Stimulated activated CD4-positive, alpha-beta T cell treated with anti-CD3 and anti-CD28 coated beads, Interleukin-12 subunit alpha, Interleukin-12 subunit beta, amount 100 ng/mL, for 24 hours (primary cell): ENCODE results near the gene P3H1.
"Not testable (repeated sequence)": the region's sequence is repeated elsewhere in the genome, so short reads cannot be mapped to it uniquely, and the experiment has no call there.

ENCODE experiments used
- DNase-seq, 2 experiments: peaks; one replicate each; pipeline ENCODE4 v3.0.0-alpha.2; 2020; ENCODE audit warnings: low read depth in 2 of 2

P3H1 gene, protein sequence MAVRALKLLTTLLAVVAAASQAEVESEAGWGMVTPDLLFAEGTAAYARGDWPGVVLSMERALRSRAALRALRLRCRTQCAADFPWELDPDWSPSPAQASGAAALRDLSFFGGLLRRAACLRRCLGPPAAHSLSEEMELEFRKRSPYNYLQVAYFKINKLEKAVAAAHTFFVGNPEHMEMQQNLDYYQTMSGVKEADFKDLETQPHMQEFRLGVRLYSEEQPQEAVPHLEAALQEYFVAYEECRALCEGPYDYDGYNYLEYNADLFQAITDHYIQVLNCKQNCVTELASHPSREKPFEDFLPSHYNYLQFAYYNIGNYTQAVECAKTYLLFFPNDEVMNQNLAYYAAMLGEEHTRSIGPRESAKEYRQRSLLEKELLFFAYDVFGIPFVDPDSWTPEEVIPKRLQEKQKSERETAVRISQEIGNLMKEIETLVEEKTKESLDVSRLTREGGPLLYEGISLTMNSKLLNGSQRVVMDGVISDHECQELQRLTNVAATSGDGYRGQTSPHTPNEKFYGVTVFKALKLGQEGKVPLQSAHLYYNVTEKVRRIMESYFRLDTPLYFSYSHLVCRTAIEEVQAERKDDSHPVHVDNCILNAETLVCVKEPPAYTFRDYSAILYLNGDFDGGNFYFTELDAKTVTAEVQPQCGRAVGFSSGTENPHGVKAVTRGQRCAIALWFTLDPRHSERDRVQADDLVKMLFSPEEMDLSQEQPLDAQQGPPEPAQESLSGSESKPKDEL

DNA sequence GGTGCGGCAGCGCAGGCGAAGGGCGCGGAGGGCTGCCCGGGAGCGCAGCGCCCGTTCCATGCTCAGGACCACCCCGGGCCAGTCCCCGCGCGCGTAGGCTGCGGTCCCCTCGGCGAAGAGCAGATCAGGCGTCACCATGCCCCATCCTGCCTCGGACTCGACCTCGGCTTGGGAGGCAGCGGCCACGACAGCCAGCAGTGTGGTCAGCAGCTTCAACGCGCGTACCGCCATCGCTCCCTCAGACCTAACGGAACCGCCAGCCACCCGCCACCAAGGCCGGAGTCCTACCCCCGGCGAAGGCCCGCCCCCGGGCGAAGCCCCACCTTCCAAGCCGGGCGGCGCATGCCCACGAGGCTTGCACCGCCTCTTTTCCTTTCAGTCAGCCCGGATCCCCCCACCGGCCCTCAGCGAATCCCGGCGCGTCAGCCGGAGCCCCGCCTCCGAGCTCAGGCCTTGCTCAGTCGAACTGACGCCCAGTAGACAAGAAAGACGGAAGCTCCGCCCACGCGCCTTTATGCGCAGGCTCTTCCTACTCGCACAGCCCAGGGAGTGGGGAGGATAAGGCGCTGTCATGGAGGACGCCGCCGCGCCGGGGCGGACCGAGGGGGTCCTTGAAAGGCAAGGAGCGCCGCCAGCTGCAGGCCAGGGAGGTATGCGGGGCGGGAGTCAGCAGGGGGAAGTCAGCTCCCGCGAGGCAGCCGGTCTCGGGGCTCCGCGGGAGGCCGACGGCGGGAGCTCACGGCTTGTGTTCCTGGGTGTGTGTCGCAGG lies at the start of gene P3H1, which contains the start of gene C1orf50:
Gene P3H1, minus strand, starts transcription at position 288 of the 769 bp plus-strand sequence. Its CDS starts 57 bp downstream, at position 231.
Gene C1orf50, plus strand, starts transcription at position 509 of the 769 bp plus-strand sequence. Its CDS starts 63 bp downstream, at position 572.
- peak; percentile 99 for DNase-seq

DNA sequence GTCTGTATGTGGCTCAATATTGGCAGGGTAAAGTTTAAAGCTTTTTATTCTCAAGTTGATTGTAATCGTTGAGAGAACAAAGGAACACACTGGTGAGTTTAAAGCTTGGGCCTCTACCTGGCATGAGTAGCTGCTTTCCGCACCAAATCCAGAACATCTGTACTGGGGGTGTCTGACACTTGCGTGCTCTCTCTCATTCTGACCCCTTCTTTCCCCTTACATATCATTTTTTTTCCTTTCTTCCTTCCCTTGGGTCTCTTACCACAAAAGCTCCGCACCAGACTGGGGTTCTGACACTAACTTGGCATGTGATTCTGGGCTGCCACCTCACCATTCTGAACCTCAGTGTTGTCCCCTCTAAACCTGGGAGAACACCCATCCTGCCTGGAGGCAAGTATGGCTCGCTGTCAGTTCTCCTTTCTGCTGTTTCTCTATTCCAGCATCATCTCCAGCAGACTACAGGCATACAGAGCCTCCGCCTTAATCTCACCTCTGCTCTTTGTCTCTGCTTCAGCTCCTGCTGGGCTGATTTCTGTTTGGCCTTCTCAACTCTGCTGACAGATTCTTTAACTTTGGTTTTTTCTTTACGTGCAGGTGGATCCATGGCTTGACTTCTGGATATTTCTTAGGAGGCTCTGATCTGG lies 49.2 kb upstream of the P3H1 start:
- no peak for DNase-seq

DNA sequence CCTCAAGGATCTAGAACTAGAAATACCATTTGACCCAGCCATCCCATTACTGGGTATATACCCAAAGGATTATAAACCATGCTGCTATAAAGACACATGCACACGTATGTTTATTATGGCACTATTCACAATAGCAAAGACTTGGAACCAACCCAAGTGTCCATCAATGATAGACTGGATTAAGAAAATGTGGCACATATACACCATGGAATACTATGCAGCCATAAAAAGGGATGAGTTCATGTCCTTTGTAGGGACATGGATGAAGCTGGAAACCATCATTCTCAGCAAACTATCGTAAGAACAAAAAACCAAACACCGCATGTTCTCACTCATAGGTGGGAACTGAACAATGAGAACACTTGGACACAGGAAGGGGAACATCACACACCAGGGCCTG lies 48.0 kb upstream of the P3H1 start:
- not testable (repeated sequence) for DNase-seq

DNA sequence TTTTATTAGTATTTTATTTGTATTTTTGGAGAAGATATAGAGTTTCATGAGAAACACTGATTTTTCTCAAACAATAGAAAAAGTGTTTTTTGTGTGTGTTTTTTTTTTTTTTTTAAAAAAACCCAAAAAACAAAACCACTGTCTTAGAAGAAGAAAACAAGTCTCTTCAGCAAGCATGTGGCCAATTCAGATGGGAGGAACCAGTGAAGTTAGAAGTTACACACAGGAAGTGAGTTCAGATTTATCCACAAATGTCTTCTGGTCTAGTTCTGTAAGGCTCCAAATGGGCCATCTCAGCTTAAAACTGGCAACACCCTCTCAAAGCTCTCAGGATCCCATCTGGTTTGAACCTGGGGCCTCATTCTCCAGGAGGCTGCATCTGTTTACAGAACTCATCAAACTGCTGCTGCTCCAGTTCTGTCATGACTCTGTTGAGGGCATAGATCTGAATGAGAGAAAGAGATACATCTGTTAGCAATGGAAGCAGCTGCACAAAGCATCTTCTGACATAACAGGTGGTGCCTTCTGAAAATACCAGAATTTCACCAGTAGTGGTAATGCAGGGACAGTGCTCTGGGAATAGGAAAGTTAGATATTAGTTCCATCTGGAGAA lies 40.3 kb upstream of the P3H1 start:
- DNase-seq: no peak

DNA sequence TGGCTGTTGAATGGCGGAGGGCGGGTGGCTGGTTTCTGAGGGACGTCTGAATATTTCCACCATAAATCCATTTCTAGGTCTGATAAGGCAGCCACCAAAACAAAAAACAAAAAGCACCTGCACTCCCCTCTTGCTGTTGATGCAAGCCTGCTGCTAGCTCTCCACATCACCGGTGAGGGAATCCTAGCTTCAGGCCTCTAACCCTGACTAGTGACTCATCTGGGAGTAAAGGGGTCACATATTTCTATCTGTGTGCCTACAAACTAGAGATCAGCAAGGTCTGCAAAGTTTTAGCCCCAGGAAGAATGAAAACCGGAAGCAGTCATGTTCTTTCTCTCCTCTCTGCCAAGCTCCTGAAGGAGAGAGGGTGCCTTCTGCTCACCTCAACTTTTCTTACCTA lies 39.8 kb upstream of the P3H1 start:
- no peak for DNase-seq

DNA sequence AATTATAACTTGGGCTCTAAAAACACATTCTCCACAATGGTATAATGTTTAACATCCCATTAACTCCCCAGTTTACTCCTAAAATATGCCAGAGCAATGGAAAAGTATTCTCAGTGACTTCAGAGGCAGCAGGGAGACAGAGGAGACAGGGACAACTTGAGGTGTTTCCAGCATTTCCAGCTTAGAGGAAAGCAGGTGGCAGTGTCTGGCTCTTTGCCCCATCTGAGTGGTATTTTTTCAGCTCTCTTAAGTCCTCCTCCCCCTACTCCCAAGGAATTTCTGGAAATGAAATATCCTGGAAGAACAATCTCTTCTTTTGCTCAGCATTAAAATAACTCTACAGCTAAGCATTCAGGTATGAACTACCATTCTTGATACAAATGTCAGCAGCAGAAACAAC lies 39.3 kb upstream of the P3H1 start:
- no peak for DNase-seq

DNA sequence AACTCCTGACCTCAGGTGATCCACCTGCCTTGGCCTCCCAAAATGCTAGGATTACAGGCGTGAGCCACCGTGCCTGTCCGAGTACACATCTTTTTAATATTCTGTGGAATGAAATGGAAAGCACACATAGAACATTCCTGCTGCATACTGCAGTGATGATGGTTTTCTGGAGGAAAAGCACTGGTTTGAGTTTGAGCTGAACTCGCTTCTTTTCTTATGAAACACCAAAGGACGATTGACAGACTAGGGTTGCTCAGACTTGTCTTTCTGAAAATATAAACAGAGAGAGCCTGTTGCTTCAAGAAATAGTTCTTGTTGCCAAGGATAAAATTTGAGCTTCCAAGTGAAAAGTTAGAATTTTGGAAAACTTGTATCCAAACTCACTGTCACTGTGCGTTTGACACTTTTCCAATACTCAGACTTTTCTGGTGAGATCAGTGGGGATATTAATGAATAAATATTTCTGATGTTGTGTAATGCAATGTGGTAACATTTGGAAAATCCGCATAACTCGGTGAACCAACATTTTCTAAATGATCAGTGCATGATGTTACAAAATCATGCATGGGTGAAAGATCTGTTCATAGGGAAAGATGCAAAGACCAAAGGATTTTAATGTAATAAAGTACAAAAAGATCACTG lies 35.1 kb upstream of the P3H1 start:
- no peak for DNase-seq

DNA sequence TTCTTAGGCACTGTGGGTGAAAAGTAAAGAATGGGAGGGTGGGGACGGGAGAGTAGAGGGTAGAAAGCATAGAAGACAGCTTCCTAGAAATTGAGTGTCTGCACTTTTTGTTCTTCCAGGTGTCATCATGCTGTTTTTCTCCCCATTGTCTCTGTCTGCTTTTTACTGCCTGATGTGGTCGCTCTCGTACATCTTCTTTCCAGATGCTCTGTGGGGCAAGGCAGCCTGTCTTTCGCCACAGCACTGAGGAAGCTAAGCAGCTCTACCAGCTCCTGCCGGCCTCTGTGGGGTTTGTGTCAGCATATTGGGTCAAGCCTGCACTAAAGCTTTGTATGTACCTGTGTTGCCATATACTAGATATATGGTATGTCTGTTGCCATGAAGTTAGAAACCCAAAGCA lies 31.2 kb upstream of the P3H1 start:
- no peak for DNase-seq

DNA sequence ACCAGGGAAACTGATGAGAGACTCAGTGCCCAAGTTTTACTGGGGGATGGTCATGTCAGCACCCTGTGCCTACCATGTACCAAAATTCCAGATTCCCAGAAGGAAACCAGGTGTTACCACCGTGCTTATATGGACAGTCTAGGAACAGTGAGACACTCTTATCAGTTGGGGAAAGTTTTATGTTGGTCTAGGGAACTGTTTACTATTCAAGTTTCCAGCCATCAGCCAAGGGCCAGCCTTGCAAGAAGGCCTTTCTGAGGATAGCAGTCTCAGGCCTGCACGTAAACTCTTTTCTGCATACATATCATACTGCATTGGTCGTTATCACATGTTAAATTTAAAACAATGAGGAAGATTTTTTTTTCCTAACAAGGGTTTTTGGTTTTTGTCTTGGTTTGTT lies 30.6 kb upstream of the P3H1 start:
- no peak for DNase-seq

DNA sequence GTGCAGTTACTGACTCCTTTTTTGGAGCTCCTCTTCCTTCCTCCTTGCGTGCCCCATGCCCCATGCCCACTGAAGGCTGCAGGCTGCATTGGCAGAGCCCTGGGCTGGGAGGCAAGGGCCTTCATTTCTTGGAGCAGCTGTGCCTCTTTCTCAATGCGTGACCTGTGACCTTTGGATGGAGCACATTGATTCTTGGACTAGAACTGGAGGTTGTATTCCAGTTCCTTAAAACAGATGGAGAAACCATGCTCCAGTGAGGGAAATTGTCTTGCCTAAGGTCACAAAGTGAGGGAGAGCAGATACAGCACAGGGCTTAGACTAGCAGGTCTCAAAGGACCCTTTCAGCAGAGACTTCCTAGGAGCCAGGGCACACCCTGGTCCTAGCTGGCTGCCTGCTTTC lies 27.0 kb upstream of the P3H1 start:
- no peak for DNase-seq

DNA sequence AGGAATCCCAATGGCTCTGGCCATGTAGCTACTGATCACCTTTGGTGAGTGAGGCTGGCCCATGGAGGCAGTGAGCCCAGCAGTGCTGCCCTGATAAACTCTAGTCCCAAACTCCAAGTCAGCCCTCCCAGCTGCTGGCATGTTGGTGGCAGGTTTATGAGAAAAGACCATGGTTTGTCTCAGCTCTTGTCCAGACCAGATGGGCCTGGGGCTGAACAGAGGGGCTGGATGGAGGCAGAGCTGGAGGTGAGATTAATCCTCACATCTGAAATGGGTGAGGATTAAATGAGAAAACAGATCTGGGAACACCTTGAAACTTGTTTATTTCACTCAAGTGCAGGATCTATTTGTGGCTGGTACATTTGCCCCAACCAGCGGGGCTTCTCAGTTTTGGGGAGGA lies 21.2 kb upstream of the P3H1 start:
- no peak for DNase-seq

DNA sequence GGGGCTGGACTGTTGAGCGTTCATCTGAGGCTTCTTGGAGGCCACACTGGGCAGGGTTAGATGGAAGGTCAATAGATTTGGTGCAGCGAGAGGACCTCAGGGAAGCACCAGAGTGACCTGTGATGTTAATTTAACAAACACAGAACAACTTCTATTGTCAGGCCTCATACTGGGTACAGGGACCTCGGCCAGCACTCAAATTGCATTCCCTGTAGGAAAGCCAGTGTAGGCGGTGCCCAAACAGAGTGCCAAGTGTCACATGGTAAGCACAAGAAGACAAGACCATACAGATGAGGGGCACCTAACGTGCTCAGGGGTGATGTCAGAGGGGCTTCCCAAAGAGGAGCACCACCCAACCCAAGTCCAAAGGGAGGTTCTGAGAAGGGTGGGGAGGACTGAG lies 19.3 kb upstream of the P3H1 start:
- DNase-seq: no peak

DNA sequence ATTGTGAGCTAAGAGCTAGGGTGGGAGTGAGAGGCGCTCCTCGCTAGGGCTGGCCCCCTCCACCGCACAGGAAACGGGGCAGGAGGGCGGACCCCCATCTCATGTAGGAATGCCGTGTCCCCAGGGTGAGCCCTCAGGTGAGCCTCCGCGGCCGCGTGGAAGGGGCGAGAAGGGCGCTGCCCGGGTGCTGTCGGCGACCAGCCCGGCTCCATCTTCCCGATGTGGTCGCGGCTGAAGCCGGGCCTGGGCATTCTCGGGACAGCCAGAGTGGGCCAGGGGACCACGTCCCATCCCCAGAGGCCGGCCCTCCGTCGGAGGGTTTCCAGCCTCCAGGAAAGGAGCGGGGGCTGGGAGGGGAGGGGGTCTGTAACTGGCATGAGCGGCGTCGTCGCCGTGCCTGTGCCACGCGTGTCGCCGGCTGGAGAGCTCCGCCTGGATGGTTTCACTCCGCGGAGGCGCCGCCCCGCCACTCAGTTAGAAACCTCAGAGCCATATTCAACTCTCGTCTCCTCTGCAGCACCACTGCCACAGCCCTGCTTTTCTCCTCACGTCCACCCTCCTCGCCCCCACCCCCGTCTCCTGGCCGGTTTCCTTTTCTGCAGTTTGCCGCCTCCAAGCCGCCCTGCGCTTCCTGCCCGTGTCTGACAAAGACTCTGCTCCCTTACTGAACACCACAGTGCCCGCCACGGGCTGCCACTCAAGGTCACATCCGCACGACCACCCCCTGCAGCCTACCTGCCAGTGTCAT lies 18.3 kb upstream of the P3H1 start, which contains the start of gene TMEM269:
Gene TMEM269, plus strand, starts transcription at position 46 of the 748 bp plus-strand sequence. CDS start 4,903 bp downstream, outside the sequence.
- DNase-seq: peak in 1 of 2 experiments; percentile 28

DNA sequence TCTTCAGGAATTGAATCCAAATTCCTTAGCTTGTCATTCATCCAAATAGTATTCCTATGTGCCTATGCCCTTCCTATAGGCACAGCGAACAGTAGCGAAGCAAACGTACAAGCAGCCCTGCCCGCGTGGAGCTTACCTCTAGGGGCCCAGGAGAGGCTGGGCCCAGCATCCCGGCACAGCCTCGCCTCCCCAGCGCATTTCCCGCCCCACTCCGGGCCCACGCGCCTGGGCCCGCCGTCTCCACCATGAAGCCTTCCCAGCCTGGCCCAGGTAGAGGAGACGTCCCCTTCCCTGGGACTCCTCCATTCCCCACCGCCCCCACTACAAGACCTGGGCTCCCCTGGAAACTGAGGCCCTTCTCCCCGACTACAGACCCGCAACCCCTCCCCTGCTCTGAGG lies 17.7 kb upstream of the P3H1 start:
- DNase-seq: no peak

DNA sequence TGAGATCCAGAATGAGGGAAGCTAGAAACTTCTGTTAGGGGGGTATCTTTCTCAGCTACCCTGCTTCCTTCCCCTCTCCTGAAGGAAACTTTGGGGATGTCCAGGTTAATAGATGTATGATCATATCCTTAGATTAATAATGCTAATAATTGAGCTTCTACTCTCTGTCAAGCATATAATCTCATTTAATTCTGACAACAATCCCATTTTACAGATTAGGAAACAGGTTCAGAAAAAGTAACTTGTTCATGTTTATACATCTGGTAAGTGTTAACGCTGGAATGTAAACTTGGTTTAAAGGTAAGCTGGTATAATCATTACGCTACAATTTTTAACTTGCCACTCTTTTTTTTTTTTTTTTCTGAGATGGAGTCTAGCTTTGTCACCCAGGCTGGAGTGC lies 16.3 kb upstream of the P3H1 start:
- no peak for DNase-seq

DNA sequence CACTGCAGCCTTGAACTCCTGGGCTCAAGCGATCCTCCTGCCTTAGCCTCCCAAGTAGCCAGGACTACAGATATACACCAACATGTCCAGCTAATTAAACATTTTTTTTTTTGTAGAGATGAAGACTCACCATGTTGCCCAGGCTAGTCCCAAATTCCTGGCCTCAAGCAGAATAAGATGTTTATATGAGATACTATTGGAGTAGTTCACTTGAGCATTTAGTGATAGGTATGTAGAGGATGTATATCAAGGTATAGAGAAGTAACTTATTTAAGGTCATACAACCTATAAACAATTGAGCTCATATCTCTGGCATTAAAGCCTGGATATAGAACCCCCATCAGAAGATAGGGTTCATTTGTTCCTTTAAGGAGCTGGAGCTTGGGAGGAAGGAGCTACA lies 13.3 kb upstream of the P3H1 start:
- no peak for DNase-seq

DNA sequence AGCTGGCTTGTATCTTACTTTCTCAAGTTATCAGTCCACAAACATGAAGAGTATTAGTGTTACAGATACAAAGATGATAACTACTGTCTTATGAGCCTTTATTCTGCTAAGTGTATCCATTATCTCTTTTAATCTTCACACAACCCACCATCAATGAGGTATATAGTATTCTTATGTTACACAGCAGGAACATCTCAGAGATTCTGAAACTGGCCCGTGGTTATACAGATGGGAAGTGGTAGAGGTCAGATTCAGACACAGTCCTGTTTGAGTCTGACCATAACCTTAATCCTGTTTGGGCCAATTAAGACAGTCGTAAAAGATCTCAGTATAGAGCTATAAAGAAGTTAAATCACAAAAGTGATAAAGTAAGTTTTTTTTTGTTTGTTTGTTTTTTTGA lies 12.9 kb upstream of the P3H1 start:
- DNase-seq: no peak

DNA sequence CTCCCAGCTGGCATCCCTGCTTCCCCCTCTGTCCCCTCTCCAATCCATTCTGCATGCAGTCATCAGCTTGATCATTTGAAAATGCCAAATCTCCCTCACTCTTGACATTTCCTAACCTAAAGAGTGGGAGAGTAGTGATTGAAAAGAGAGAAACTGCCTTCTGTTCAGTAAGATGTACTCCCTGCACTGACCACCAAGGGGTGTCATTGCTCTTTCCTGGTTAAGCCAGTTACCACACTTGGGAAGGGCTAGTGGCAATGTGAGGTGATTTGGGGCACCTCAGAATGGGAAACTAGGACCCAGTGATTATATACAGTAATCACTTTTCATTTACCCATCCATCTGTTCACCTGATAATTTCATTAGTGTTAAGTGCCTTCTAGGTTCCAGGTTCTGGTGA lies 11.0 kb upstream of the P3H1 start:
- peak in 1 of 2 experiments; percentile 9 for DNase-seq

DNA sequence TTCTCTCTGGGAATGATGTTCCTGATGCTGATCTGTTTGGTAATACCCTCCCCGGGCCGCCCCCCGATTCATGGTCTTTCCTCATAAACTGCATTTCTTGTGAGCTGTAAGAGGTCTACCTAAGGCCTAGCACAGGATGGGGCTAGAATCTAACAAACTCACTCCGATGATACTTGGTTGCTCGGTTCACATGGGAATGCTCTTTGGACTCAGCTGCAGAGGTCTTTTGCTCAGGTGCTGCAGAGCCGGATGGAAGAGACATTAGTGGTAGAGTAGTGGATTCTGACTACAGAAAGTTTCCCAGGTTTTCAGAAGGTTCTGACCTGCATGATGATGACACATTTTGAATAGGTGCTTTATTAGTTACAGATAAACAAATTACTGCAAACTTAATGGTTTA lies 9.7 kb upstream of the P3H1 start:
- no peak for DNase-seq

DNA sequence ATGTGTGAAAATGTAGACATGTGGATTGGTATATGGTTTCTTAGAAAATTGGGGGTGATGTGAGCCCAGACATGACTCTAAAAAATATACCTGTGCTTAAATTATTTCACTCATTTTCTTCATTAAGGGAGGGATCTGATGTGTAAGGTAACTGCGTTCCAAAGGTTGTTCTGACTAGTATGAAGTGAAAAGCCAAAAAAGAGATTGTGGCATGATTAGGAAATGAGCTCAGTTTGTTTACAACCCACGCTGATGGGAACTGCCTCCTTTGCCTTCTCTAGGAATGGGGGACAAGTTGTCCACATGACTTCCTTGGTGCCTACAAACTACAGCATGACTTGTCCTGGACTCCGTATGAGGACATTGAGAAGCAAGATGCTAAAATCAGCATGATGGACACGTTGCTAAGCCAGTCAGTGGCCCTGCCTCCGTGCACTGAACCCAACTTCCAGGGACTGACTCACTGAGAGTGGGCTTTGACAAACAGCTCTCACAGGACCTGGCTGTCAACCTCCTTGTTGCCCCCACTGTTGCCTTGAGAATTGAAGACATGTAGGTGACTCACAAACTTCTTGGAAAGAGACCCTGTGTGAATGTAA lies 8.2 kb upstream of the P3H1 start:
- no peak for DNase-seq
